Smooth muscle cell (in vitro differentiated cells): ENCODE data around the gene KCNH3. TPM values are rescaled to one million over a fixed set of nuclear protein-coding genes. Genes with fewer than 3 reads are reported as not detected.
"Not testable (repeated sequence)": the region's sequence is repeated elsewhere in the genome, so short reads cannot be mapped to it uniquely, and the experiment has no call there.

Experiments
- DNase-seq: peaks from one replicate; lab custom pipeline; 2025; ENCODE audit not compliant: unreplicated experiment; lab: John Stamatoyannopoulos, UW
- H2AFZ ChIP-seq: fragments of 200-600 bp; sonication (generic); 2 replicates; pipeline ENCODE4 v1.6.0; 2016; ENCODE audit warnings: antibody characterized with exemption, low read depth, mild to moderate bottlenecking
- H3F3A ChIP-seq: fragments of 200-600 bp; sonication (generic); 2 replicates; pipeline ENCODE4 v1.6.0; 2017; ENCODE audit warnings: antibody characterized with exemption, low read depth
- H3K27ac ChIP-seq: fragments of 200-600 bp; sonication (generic); 2 replicates; pipeline ENCODE4 v1.5.1; 2016; ENCODE audit warnings: low read depth, mild to moderate bottlenecking
- H3K27me3 ChIP-seq: fragments of 200-600 bp; sonication (generic); 2 replicates; pipeline ENCODE4 v1.6.1; 2016; ENCODE audit warnings: low read depth, mild to moderate bottlenecking
- H3K36me3 ChIP-seq: fragments of 200-600 bp; sonication (generic); 2 replicates; pipeline ENCODE4 v1.5.1; 2016; ENCODE audit warnings: low read depth
- H3K4me1 ChIP-seq: fragments of 200-600 bp; sonication (generic); 2 replicates; pipeline ENCODE4 v1.5.1; 2016; ENCODE audit warnings: low read depth
- H3K4me2 ChIP-seq: fragments of 200-600 bp; sonication (generic); 2 replicates; pipeline ENCODE4 v1.6.0; 2016; ENCODE audit warnings: mild to moderate bottlenecking
- H3K4me3 ChIP-seq: fragments of 200-600 bp; sonication (generic); 2 replicates; pipeline ENCODE4 v1.5.1; 2016; ENCODE audit warnings: mild to moderate bottlenecking
- H3K79me2 ChIP-seq: fragments of 200-600 bp; sonication (generic); 2 replicates; pipeline ENCODE4 v1.6.0; 2016; ENCODE audit warnings: low read depth, mild to moderate bottlenecking
- H3K9ac ChIP-seq: fragments of 200-600 bp; sonication (generic); 2 replicates; pipeline ENCODE4 v1.6.0; 2016; ENCODE audit warnings: low read depth
- H3K9me3 ChIP-seq: fragments of 200-600 bp; sonication (generic); replicated peaks from 2 replicates; pipeline ENCODE4 v1.5.1; 2016; ENCODE audit warnings: low read depth
- H4K20me1 ChIP-seq: fragments of 200-600 bp; sonication (generic); 2 replicates; pipeline ENCODE4 v1.6.0; 2016; ENCODE audit warnings: low read depth
- CTCF ChIP-seq: fragments of 200-600 bp; sonication (generic); IDR thresholded peaks from 2 replicates; pipeline ENCODE4 v1.5.1; 2017; ENCODE audit warnings: borderline replicate concordance, mild to moderate bottlenecking, antibody characterized with exemption; ENCODE audit not compliant: insufficient read depth, poor library complexity, severe bottlenecking
- WGBS: methylation state at CpG from one replicate; pipeline ENCODE4 v1.1.7; 2016; ENCODE audit warnings: low lambda C conversion rate; 5-methylcytosine and 5-hydroxymethylcytosine counted together
- polyA plus RNA-seq: library from polyadenylated mRNA; unstranded; fragments of >200 nt; fragmentation: Nextera tagmentation; extraction: Ambion mirVana; gene quantifications from 2 replicates; pipeline ENCODE4 v1.2.1, GENCODE V29; 2016
- total RNA-seq: library from RNA; depleted of rRNA; stranded (reverse); fragments of >200 nt; gene quantifications from 2 replicates; pipeline ENCODE4 v1.2.3, GENCODE V29; 2014

Gene KCNH3
- total and polyA plus RNA-seq, 2 experiments from 2014 or later, result 0.09 to 0.94 TPM

- H3K9me3 ChIP-seq, result no peaks in the 10 kb centered on the region
- no peak overlapping the region for H3K4me3 ChIP-seq
- H3K4me1 ChIP-seq, result no peaks in the 10 kb centered on the region
- no peaks in the 10 kb centered on the region for H4K20me1 ChIP-seq
- H2AFZ ChIP-seq, result no peak overlapping the region
- no peaks in the 10 kb centered on the region for H3F3A ChIP-seq
- H3K27me3 ChIP-seq, result peaks cover 22% of the 10 kb centered on the region
- DNase-seq, result no peak
- no peaks in the 10 kb centered on the region for H3K36me3 ChIP-seq
- no peak for TF ChIP-seq CTCF
- WGBS, result 86% methylated on average over 2 of the region's 2 CpGs
- H3K9ac ChIP-seq, result no peak overlapping the region
- no peak overlapping the region for H3K27ac ChIP-seq
- no peaks in the 10 kb centered on the region for H3K79me2 ChIP-seq
- no peak overlapping the region for H3K4me2 ChIP-seq
Observed at GRCh38 chr12:49531745-49532144, 7.1 kb upstream of the KCNH3 start.

- no peak overlapping the region for H3K4me2 ChIP-seq
- H4K20me1 ChIP-seq, result no peaks in the 10 kb centered on the region
- H2AFZ ChIP-seq, result no peak overlapping the region
- no peak for DNase-seq
- no peaks in the 10 kb centered on the region for H3K9me3 ChIP-seq
- H3K4me1 ChIP-seq, result peaks cover 3% of the 10 kb centered on the region
- WGBS, result 93% methylated on average over 10 of the region's 10 CpGs
- no peak for TF ChIP-seq CTCF
- peaks cover 38% of the 10 kb centered on the region for H3K27me3 ChIP-seq
- H3K36me3 ChIP-seq, result no peaks in the 10 kb centered on the region
- H3K27ac ChIP-seq, result no peak overlapping the region
- H3K79me2 ChIP-seq, result no peaks in the 10 kb centered on the region
- H3K4me3 ChIP-seq, result no peak overlapping the region
- H3F3A ChIP-seq, result no peaks in the 10 kb centered on the region
- H3K9ac ChIP-seq, result no peak overlapping the region
Observed at GRCh38 chr12:49533331-49533730, 5.5 kb upstream of the KCNH3 start.

- not testable (repeated sequence) for H2AFZ ChIP-seq, H3K27ac ChIP-seq, H3K9me3 ChIP-seq, H3K79me2 ChIP-seq, H3F3A ChIP-seq, H3K4me3 ChIP-seq, H3K4me2 ChIP-seq, DNase-seq, H3K4me1 ChIP-seq, H4K20me1 ChIP-seq, H3K9ac ChIP-seq, H3K36me3 ChIP-seq
- WGBS, result 98% methylated on average over 5 of the region's 5 CpGs
- peaks cover 46% of the 10 kb centered on the region for H3K27me3 ChIP-seq
Observed at GRCh38 chr12:49534122-49534521, 4.7 kb upstream of the KCNH3 start.

GRCh38 chr12:49534731-49535278, 4.0 kb upstream of the KCNH3 start:
- H3K27me3 ChIP-seq, result peaks cover 53% of the 10 kb centered on the region
- TF ChIP-seq CTCF, result no peak
- WGBS, result 68% methylated on average over 13 of the region's 13 CpGs

More at GRCh38 chr12:49534731-49535278, 4.0 kb upstream of the KCNH3 start:
- H3K9me3 ChIP-seq, result no peaks in the 10 kb centered on the region
- H3K4me3 ChIP-seq, result no peak overlapping the region
- no peak overlapping the region for H3K4me2 ChIP-seq
- no peaks in the 10 kb centered on the region for H3F3A ChIP-seq
- H3K9ac ChIP-seq, result no peak overlapping the region
- no peak overlapping the region for H2AFZ ChIP-seq
- no peaks in the 10 kb centered on the region for H3K79me2 ChIP-seq
- peaks cover 6% of the 10 kb centered on the region for H3K4me1 ChIP-seq
- DNase-seq, result no peak
- H3K27ac ChIP-seq, result no peak overlapping the region
- no peaks in the 10 kb centered on the region for H4K20me1 ChIP-seq
- no peaks in the 10 kb centered on the region for H3K36me3 ChIP-seq
